Suppressor macrophage treated with lipopolysaccharide for 4 hours (primary cell): ENCODE data around the gene DKC1.
"Not testable (repeated sequence)": the region's sequence is repeated elsewhere in the genome, so short reads cannot be mapped to it uniquely, and the experiment has no call there.

Source experiments
- DNase-seq: peaks from one replicate; pipeline ENCODE4 v3.0.0-alpha.2; 2020

The DKC1 gene

DNA sequence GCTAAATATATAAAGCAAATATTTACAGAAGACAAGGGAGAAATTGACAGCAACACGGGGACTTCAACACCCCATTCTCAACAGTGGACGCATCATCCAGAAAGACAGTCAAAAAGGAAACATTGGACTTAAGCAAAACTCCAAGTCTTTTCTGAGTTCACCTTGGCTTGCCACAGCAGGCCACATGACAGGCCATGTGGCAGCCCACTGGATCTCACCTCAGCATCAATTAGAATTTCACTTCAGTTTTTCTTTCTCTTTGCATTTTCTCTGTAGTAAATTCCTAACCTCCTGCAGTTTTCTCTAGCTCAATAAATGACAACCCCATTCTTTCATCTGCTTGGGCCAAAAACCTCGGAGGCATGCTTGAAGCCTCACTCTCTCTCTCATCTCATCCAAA lies 59.4 kb downstream of the DKC1 start:
- no peak for DNase-seq

- no peak for DNase-seq
These were observed 62.0 kb downstream of the DKC1 start for GRCh38 chrX:154824638-154825037.

GRCh38 chrX:154825586-154825985 lies 62.9 kb downstream of the DKC1 start:
- DNase-seq: not testable (repeated sequence)
